GM12875 (cell line): ENCODE data around the gene PTPRM.

Experiments used
- H3K4me3 ChIP-seq: one replicate; pipeline ENCODE4 v1.5.1; 2011; ENCODE audit warnings: low read depth, low read length, control low read depth
- CTCF ChIP-seq: IDR thresholded peaks from 2 replicates; pipeline ENCODE4 v1.5.1; 2011; ENCODE audit warnings: low read depth, mild to moderate bottlenecking, control low read depth, inconsistent platforms, low read length, moderate library complexity, borderline replicate concordance; ENCODE audit not compliant: insufficient read depth

The PTPRM gene

GRCh38 chr18:8424917-8425725 is 858.0 kb downstream of the PTPRM start:
- no peak for TF ChIP-seq CTCF
- no peak overlapping the region for H3K4me3 ChIP-seq

GRCh38 chr18:8426401-8426800 is 859.3 kb downstream of the PTPRM start:
- TF ChIP-seq CTCF: peak; percentile 48
- no peak overlapping the region for H3K4me3 ChIP-seq

- H3K4me3 ChIP-seq: no peak overlapping the region
- TF ChIP-seq CTCF: no peak
Measured at GRCh38 chr18:8427339-8427738, 860.2 kb downstream of the PTPRM start.

GRCh38 chr18:8428951-8429350 is 861.8 kb downstream of the PTPRM start:
- TF ChIP-seq CTCF: no peak
- H3K4me3 ChIP-seq: no peak overlapping the region

- TF ChIP-seq CTCF: no peak
- H3K4me3 ChIP-seq: no peak overlapping the region
Measured at GRCh38 chr18:8431036-8431435, 863.9 kb downstream of the PTPRM start.

- H3K4me3 ChIP-seq: no peak overlapping the region
- no peak for TF ChIP-seq CTCF
Measured at GRCh38 chr18:8433323-8433722, 866.2 kb downstream of the PTPRM start.

- no peak overlapping the region for H3K4me3 ChIP-seq
- TF ChIP-seq CTCF: no peak
Measured at GRCh38 chr18:8433771-8434170, 866.7 kb downstream of the PTPRM start.
